RWPE1 (cell line): ENCODE results near the gene LGR4.

Source experiments
- CTCF ChIA-PET: fragments of 350-600 bp; sonication (Branson Sonifier 250); formaldehyde crosslinking; extraction: SDS; loops from one replicate; lab custom pipeline; 2021; lab: Yijun Ruan, JAX
- POLR2A ChIA-PET: fragments of 400-600 bp; formaldehyde crosslinking; extraction: SDS; loops from one replicate; lab custom pipeline; 2020; ENCODE audit warnings: antibody characterized with exemption; ENCODE audit not compliant: low non-redundant PET; lab: Yijun Ruan, JAX
- DNase-seq: peaks from one replicate; pipeline ENCODE4 v3.0.0; 2012; ENCODE audit warnings: low spot score
- H3K27ac ChIP-seq: fragments of 450-650 bp; 2 replicates; pipeline ENCODE4 v1.5.1; 2017
- TF ChIP-seq, protein P1 (sequence below): fragments of 450-650 bp; conservative IDR thresholded peaks from 2 replicates; pipeline ENCODE4 v1.5.1; 2017; ENCODE audit warnings: low read depth, mild to moderate bottlenecking

LGR4 gene

DNA sequence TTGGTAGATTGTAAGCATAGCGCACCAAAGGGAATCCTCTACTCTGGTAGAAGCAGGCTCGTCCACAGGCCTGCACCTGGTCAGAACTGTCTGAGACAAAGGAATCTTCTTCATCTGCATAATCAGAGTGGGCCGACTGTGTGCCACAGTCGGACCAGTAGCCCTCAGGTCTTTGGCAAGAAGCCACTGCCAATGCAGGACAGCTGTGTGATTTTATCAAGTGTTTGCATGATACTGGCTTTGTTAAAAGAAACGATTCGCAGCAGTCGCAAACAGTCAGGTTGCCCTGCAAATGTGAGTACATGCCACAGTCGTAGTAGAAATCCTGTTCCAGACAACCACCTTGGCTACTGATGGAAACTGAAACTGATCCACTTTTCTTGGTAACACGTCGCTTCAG, 104.7 kb downstream of the LGR4 start:
- CTCF ChIA-PET, result no interaction called here
- POLR2A ChIA-PET, result no interaction called here
- no peak overlapping the region for H3K27ac ChIP-seq
- no peak for DNase-seq
- TF ChIP-seq, protein P1, sequence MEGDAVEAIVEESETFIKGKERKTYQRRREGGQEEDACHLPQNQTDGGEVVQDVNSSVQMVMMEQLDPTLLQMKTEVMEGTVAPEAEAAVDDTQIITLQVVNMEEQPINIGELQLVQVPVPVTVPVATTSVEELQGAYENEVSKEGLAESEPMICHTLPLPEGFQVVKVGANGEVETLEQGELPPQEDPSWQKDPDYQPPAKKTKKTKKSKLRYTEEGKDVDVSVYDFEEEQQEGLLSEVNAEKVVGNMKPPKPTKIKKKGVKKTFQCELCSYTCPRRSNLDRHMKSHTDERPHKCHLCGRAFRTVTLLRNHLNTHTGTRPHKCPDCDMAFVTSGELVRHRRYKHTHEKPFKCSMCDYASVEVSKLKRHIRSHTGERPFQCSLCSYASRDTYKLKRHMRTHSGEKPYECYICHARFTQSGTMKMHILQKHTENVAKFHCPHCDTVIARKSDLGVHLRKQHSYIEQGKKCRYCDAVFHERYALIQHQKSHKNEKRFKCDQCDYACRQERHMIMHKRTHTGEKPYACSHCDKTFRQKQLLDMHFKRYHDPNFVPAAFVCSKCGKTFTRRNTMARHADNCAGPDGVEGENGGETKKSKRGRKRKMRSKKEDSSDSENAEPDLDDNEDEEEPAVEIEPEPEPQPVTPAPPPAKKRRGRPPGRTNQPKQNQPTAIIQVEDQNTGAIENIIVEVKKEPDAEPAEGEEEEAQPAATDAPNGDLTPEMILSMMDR, result no peak

DNA sequence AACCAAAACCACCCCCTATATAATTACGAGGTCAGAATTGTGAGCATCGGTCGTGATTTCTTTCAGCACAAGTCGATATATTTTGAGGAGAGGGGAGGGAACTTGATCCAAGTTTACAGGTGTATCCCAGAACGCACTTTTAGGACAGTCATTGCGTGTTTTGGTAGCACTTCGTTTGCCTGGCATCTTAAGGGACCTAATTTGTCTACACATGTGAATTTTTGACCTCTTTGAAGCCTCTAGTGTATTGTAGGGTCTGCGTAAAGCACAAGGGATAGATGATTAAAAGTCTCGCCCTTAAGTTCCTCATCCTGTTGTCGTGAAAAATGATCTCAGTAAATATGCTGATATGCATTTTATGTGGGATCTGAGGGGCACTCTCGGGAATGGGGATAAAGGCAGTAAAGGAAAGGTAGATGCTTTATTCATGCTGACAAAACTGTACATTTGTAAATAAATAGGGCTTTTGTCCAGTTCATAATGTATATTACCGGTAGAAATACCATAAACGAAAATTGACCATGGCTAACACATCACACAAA, 108.9 kb downstream of the LGR4 start:
- H3K27ac ChIP-seq, result peak overlapping the region; percentile 75
- ChIA-PET CTCF (interaction anchor here (0.8 kb wide), 1 partner anchor 117 kb away, joined by 4 read pairs; no protein-coding TSS in a partner anchor), POLR2A (no interaction called here)

DNA sequence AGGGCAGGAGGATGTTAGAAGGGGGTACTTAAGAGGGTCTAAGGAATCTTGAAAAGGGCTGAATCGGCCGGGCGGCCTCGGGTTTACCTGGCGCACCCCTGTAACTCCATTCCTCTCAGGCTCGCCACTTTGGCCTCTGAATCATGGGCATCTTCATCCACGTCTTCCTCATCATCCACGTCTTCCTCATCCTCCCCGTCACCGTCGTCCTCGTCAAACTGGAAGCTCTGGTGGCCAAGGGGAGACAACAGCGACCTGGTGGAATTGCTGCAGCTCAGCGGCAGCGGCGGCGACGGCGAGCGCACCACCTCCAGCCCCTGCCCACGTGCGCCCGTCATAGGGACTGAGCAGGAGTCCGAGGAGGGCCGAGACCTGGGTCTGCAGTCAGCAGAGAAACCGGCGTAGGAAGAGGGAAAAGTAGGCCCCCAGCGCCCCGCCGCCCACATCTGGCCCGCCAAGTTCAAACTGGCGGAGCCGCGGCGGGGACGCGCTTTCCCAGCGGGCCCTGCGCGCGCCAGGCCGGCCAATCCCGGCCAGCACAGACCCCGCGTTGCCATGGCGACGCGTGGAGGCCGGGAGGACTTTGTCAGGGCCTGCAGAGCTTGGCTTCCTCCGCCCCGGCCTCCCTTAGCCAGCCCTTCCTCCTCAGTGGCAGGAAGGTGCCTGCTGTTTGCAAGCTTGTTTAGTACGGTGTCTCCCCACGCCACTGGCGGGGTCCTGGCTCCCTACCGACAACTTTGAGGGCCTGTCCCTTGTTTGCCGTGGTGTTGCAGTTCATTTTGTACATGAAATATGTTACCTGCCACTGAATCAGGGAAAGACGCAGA, 109.6 kb downstream of the LGR4 start, which contains the start of gene CCDC34:
CCDC34 (minus strand) TSS at position 467 of the 827 bp plus-strand sequence; CDS start at position 446, 21 bp downstream.
- peak; percentile 92 for DNase-seq
- TF ChIP-seq, protein P1, result no peak
- ChIA-PET CTCF (no interaction called here), POLR2A (interaction anchor here (0.7 kb wide), 1 partner anchor 135 kb away, joined by 3 read pairs; no protein-coding TSS in a partner anchor)
- H3K27ac ChIP-seq, result peak within 1 kb of the TSS; percentile 75

More for the DNA sequence above, 108.9 kb downstream of the LGR4 start:
- TF ChIP-seq, protein P1, result no peak
- no peak for DNase-seq

- ChIA-PET CTCF (no interaction called here), POLR2A (no interaction called here)
- TF ChIP-seq, protein P1, result no peak
- DNase-seq, result no peak
- no peak overlapping the region for H3K27ac ChIP-seq
Observed at GRCh38 chr11:27361649-27362431, 110.8 kb downstream of the LGR4 start.

DNA sequence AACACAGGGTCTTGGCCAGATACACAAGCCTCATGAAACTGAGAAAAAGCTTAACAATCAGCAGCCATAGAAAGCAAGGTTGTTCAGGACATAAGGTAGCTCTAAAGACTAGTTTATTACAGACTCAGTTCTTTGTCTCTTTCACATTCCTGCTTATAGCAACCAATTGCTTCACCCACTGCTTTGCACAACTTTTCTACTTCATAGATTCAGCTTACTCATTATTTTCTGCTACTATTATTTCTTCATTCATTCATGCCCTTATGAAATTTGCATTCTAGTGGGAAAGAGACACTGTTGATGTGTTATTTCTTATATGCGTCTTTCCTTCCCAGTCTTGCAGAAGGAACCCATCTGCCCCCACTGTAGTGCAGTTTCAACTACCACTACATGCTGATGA, 114.3 kb downstream of the LGR4 start:
- CTCF ChIA-PET, result interaction anchor here (0.6 kb wide), 1 partner anchor 170 kb away, joined by 3 read pairs; no protein-coding TSS in a partner anchor
- TF ChIP-seq, protein P1, result no peak
- no peak overlapping the region for H3K27ac ChIP-seq
- POLR2A ChIA-PET, result no interaction called here
- DNase-seq, result no peak

- ChIA-PET CTCF (interaction anchor here (0.6 kb wide), 1 partner anchor 30 kb away, joined by 3 read pairs; no protein-coding TSS in a partner anchor), POLR2A (no interaction called here)
- TF ChIP-seq, protein P1, result no peak
- DNase-seq, result no peak
- no peak overlapping the region for H3K27ac ChIP-seq
Observed at GRCh38 chr11:27357250-27357649, 115.3 kb downstream of the LGR4 start.
